Colonic mucosa (tissue), 4 donors: ENCODE data around the gene FLNC. TPM values are rescaled to one million over a fixed set of nuclear protein-coding genes. Genes with fewer than 3 reads are reported as not detected.
A peak's percentile ranks its signal among the peaks of the same experiment; 100 is the strongest.

ENCODE experiments used
- DNase-seq: peaks from one replicate; pipeline ENCODE4 v3.0.0-alpha.2; 2020
- H3K27ac ChIP-seq: fragments of 200-600 bp; one replicate; pipeline ENCODE4 v1.8.0; 2021
- H3K27me3 ChIP-seq: fragments of 200-600 bp; one replicate; pipeline ENCODE4 v1.8.0; 2021
- H3K36me3 ChIP-seq: fragments of 200-600 bp; one replicate; pipeline ENCODE4 v1.8.0; 2021
- H3K4me1 ChIP-seq: fragments of 200-600 bp; one replicate; pipeline ENCODE4 v1.8.0; 2021; ENCODE audit warnings: mild to moderate bottlenecking
- H3K4me3 ChIP-seq: fragments of 200-600 bp; one replicate; pipeline ENCODE4 v1.8.0; 2021
- H3K9ac ChIP-seq, 2 donors: one replicate each; pipeline ENCODE4 v1.7.0; 2013; ENCODE audit warnings: control low read depth in 2 of 2, low read depth in 2 of 2, low read length in 2 of 2
- H3K9me3 ChIP-seq: fragments of 200-600 bp; one replicate; pipeline ENCODE4 v1.8.0; 2021
- intact Hi-C: fragments of 100-400 bp; cut with DNase I; formaldehyde crosslinking; loops from one replicate; pipeline ENCODE4 v1.14.1; 2022
- total RNA-seq, 2 donors: library from RNA; stranded (reverse); fragmentation: NEBNext Ultra II Directional in 1 of 2; extraction: Animal tissue kit (Norgen Biotek cat#: 25700) in 1 of 2; gene quantifications; one replicate each; pipeline ENCODE4 v1.2.1, GENCODE V29; 2021
- TF ChIP-seq, protein P1 (sequence below): fragments of 200-600 bp; IDR thresholded peaks from one replicate; pipeline ENCODE4 v1.8.0; 2022; ENCODE audit warnings: antibody characterized with exemption, mild to moderate bottlenecking
- donor health status: healthy.
- donor health status: DM: no; HTN: no; CAD: no.
- donor health status: DM: no; HTN: no; CAD: no.

FLNC gene
- total RNA-seq, 2 donors from 2014 or later, result 4.5 to 88.6 TPM

DNA sequence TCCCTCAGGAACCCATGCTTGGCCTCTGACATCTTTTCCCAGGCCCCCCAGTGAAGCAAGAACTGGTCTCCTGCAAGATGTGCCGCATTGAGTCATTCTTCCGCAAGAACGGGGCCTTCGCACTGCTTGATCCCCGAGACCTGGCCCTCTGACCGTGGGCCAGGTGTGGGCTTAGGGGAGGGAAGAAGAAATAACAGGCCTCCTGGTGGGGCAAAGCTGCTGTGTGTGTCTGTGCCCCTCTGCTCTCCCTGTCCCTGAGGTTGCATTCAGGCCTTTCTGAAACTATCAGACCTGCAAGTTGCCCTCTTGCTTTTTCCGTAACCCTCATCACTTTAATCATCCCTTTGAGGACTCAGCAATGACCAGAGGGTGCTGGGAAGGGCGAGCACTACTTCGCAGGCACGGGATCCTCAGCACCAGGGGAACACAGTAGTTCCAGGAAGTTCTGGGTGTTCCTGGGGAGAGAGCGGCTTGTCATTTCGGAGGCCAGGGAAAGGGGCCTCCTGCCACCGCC lies 38.5 kb downstream of the FLNC start:
- Histone ChIP-seq H3K27me3 (no peaks in the 10 kb centered on the region), H3K27ac (peak overlapping the region; percentile 61), H3K9ac (peak overlapping the region; percentile 70 to 78), H3K4me1 (peaks cover 15% of the 10 kb centered on the region), H3K36me3 (no peaks in the 10 kb centered on the region), H3K4me3 (peak overlapping the region; percentile 56), H3K9me3 (no peaks in the 10 kb centered on the region)
- TF ChIP-seq, protein P1, sequence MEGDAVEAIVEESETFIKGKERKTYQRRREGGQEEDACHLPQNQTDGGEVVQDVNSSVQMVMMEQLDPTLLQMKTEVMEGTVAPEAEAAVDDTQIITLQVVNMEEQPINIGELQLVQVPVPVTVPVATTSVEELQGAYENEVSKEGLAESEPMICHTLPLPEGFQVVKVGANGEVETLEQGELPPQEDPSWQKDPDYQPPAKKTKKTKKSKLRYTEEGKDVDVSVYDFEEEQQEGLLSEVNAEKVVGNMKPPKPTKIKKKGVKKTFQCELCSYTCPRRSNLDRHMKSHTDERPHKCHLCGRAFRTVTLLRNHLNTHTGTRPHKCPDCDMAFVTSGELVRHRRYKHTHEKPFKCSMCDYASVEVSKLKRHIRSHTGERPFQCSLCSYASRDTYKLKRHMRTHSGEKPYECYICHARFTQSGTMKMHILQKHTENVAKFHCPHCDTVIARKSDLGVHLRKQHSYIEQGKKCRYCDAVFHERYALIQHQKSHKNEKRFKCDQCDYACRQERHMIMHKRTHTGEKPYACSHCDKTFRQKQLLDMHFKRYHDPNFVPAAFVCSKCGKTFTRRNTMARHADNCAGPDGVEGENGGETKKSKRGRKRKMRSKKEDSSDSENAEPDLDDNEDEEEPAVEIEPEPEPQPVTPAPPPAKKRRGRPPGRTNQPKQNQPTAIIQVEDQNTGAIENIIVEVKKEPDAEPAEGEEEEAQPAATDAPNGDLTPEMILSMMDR, result no peak
- no peak for DNase-seq
- intact Hi-C loops, result no loop called here

DNA sequence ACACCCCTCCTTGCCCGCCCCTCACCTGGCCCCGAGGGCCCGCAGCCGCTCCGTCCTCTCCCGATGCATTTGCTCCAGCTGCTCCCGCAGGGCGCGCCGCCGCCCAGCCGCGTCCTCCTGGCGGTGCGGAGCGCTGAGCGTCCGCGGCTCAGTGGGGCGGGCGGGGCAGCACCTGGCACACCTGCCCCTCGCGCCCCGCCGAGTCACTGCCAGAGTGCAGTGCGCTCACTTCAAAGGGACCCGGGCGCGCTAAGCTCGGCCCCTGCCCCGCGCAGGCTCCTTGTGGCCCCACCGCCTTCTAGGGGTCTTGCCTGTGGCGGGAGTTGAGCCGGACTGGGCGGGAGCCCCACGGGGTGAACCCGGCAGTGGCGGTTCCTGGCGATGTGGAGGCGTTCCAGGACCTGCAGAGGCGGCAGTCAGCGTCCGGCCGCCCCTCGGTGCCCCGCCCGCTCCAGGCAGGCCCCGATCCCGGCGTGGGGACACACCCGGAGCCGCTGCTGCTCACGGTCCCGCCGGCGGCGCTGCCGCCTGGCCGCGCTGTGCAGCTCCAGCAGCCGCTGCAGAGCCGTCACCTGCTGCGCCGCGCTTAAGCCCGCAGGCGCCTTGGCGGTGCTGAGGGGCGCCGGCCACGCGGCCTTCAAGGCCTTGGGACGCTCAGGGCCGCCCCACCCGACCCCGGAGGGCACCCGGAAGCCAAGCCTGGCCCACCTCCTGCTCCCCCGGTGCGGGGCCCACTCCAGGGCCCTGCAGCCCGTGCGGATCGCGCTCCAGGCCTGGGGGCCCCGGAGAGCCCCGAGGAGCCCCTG lies 39.1 kb downstream of the FLNC start:
- H3K27me3 ChIP-seq, result no peaks in the 10 kb centered on the region
- peak overlapping the region; percentile 61 for H3K27ac ChIP-seq
- H3K36me3 ChIP-seq, result no peaks in the 10 kb centered on the region
- H3K4me1 ChIP-seq, result peaks cover 9% of the 10 kb centered on the region
- peak overlapping the region; percentile 56 for H3K4me3 ChIP-seq
- no peaks in the 10 kb centered on the region for H3K9me3 ChIP-seq
- DNase-seq, result peak; percentile 60
- TF ChIP-seq, protein P1, result no peak
- intact Hi-C loops, result no loop called here
- peak overlapping the region; percentile 70 to 78 for H3K9ac ChIP-seq

DNA sequence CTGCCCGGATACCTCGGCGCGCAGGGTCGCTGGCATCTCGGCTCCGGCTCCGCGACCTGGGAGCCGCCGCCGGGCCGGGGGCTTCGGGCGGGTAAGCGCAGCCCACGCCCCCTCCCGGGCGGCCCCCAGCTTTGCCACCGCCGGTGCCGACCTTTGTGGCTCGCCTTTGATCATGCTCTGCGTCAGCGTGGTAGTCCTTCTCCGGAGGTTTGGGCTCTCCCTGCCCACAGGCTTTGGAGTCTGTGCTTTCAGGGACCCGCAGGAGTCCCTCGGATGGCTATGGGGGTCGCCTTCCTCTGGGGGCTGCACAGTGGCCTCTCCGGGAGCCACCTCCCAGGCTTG lies 39.7 kb downstream of the FLNC start:
- peaks cover 9% of the 10 kb centered on the region for H3K4me1 ChIP-seq
- TF ChIP-seq, protein P1, result no peak
- H3K36me3 ChIP-seq, result no peaks in the 10 kb centered on the region
- no peak overlapping the region for H3K27ac ChIP-seq
- H3K27me3 ChIP-seq, result no peaks in the 10 kb centered on the region
- H3K4me3 ChIP-seq, result peak overlapping the region; percentile 56
- no peak for DNase-seq
- H3K9me3 ChIP-seq, result no peaks in the 10 kb centered on the region
- intact Hi-C loops, result no loop called here
- H3K9ac ChIP-seq, result peak overlapping the region; percentile 14 to 78

DNA sequence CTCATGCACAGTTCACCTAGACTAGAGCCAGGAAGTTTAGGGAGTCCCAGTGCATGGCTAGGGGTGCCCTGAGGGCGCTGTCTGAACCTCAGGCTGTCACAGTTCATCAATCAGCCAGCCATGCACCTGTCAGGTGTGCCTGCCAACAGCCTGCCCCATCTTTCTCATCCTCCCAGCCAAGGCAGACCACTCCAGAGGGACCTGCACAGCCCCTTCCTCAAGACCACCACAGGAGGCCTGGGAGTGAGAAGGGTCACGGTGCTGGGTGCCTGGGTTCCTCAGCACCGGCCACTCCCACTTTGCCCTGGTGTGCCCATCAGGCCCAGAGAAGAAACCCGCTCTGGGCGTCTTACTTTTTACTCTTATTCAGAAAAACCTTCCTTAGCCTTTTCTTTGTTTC lies 40.8 kb downstream of the FLNC start:
- H3K9ac ChIP-seq, result no peak overlapping the region
- H3K4me3 ChIP-seq, result no peak overlapping the region
- intact Hi-C loops, result no loop called here
- TF ChIP-seq, protein P1, result no peak
- no peaks in the 10 kb centered on the region for H3K27me3 ChIP-seq
- peaks cover 9% of the 10 kb centered on the region for H3K4me1 ChIP-seq
- no peak overlapping the region for H3K27ac ChIP-seq
- H3K9me3 ChIP-seq, result no peaks in the 10 kb centered on the region
- H3K36me3 ChIP-seq, result no peaks in the 10 kb centered on the region
- no peak for DNase-seq

DNA sequence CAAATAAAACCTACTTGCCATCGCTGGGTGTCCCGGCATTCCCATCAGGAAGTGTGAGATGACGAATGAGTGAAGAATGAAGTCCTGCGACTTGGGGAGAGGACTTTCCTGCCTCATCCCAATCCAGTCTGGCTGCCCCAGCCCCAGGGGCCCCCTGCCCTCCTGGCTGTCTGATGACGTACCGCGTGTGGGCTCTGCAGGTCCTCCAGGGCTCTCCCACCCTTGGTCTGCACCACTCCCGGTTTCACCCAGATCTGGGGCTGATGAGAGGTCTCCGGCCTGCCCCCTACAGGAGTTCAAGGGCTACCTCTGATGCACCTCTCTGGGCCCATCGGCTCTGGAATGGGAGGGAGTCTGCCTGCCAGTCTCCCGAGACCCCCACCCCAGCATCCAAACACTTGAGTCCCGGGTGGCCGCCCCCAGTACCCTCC lies 42.2 kb downstream of the FLNC start:
- TF ChIP-seq, protein P1, result no peak
- H3K36me3 ChIP-seq, result no peaks in the 10 kb centered on the region
- no peak overlapping the region for H3K9ac ChIP-seq
- DNase-seq, result no peak
- H3K9me3 ChIP-seq, result no peaks in the 10 kb centered on the region
- no peak overlapping the region for H3K27ac ChIP-seq
- H3K27me3 ChIP-seq, result no peaks in the 10 kb centered on the region
- H3K4me1 ChIP-seq, result peaks cover 9% of the 10 kb centered on the region
- intact Hi-C loops, result no loop called here
- no peak overlapping the region for H3K4me3 ChIP-seq
